HCT116 (cell line): Measurements from ENCODE around the gene PEG3. TPM values are rescaled to one million over a fixed set of nuclear protein-coding genes. Genes with fewer than 3 reads are reported as not detected.

Experiments used
- ATAC-seq: fragments of 200-7000 bp; cut with Tn5 transposase; 2 replicates; pipeline ENCODE4 v1.9.1; 2020; ENCODE audit warnings: mild to moderate bottlenecking, moderate library complexity
- BruUV-seq: library from RNA; stranded (reverse); fragments of 400-500 nt; replicated peaks from 2 replicates; lab custom pipeline; 2021; lab: Mats Ljungman, UMichigan
- CTCF ChIA-PET: fragments of 300-600 bp; sonication (Branson Sonifier 250); formaldehyde crosslinking; loops from one replicate; lab custom pipeline; 2021; ENCODE audit warnings: antibody characterized with exemption; lab: Charles Lee
- POLR2A ChIA-PET: fragments of 300-600, 350-600 bp; sonication (Branson Sonifier 250); formaldehyde crosslinking; loops from one replicate; lab custom pipeline; 2021; ENCODE audit warnings: antibody characterized with exemption; lab: Charles Lee
- RAD21 ChIA-PET, 2 experiments: fragments of 300-600 bp; sonication (Branson Sonifier 250); formaldehyde crosslinking; loops; one replicate each; lab custom pipeline; 2023; ENCODE audit warnings: low total read pairs in 2 of 2; ENCODE audit not compliant: uncharacterized antibody in 2 of 2, unreplicated experiment in 2 of 2, low non-redundant PET in 1 of 2; lab: Charles Lee
- DNase-seq: peaks from one replicate; pipeline ENCODE4 v3.0.0-alpha.2; 2010; ENCODE audit warnings: low read depth, low spot score
- H2AFZ ChIP-seq: fragments of 200-600 bp; shearing (Covaris generic), sonication (generic); 2 replicates; pipeline ENCODE4 v1.6.1; 2017; ENCODE audit warnings: low read depth, mixed run types, mixed read lengths, antibody characterized with exemption, low read length; ENCODE audit not compliant: poor library complexity, severe bottlenecking
- H3K27ac ChIP-seq: 2 replicates; pipeline ENCODE4 v1.5.1; 2012; ENCODE audit warnings: low read depth, low read length
- H3K27me3 ChIP-seq: fragments of 200-600 bp; sonication (generic); 2 replicates; pipeline ENCODE4 v1.6.1; 2016; ENCODE audit warnings: mixed run types, low read length, mixed read lengths; ENCODE audit not compliant: insufficient read depth
- H3K36me3 ChIP-seq, 2 experiments: fragments of 200-500 bp in 1 of 2; fragments of 200-600 bp in 1 of 2; sonication (Bioruptor generic) in 1 of 2; sonication (generic) in 1 of 2; 2 replicates each; pipeline versions ENCODE4 v1.5.1 to v1.6.1; 2014 to 2016; ENCODE audit warnings: low read length in 2 of 2, inconsistent platforms in 1 of 2, mixed read lengths in 1 of 2, mixed run types in 1 of 2; ENCODE audit not compliant: insufficient read depth in 2 of 2, control insufficient read depth in 1 of 2
- H3K4me1 ChIP-seq, 2 experiments: fragments of 200-600 bp in 1 of 2; sonication (generic) in 1 of 2; 2 replicates each; pipeline versions ENCODE4 v1.5.1 to v1.6.1; 2012 to 2017; ENCODE audit warnings: low read length in 2 of 2, inconsistent platforms in 1 of 2, mild to moderate bottlenecking in 1 of 2, mixed read lengths in 1 of 2, mixed run types in 1 of 2, moderate library complexity in 1 of 2; ENCODE audit not compliant: insufficient read depth in 2 of 2, control insufficient read depth in 1 of 2
- H3K4me2 ChIP-seq: fragments of 200-600 bp; sonication (generic); 2 replicates; pipeline ENCODE4 v1.6.1; 2017; ENCODE audit warnings: mixed run types, low read length, mixed read lengths
- H3K4me3 ChIP-seq, 2 experiments: fragments of 200-600 bp in 1 of 2; sonication (generic) in 1 of 2; replicated peaks in 1 of 2; 2 replicates each; pipeline ENCODE4 v1.5.1; 2011 to 2016; ENCODE audit warnings: low read length in 2 of 2, control low read depth in 1 of 2, low read depth in 1 of 2, mild to moderate bottlenecking in 1 of 2, mixed read lengths in 1 of 2, mixed run types in 1 of 2
- H3K79me2 ChIP-seq: fragments of 200-600 bp; sonication (generic); 2 replicates; pipeline ENCODE4 v1.6.1; 2017; ENCODE audit warnings: mild to moderate bottlenecking, mixed run types, low read length, moderate library complexity, mixed read lengths; ENCODE audit not compliant: insufficient read depth
- H3K9ac ChIP-seq: fragments of 200-600 bp; sonication (generic); 2 replicates; pipeline ENCODE4 v1.6.1; 2016; ENCODE audit warnings: low read length, mixed read lengths
- H3K9me2 ChIP-seq: fragments of 200-600 bp; sonication (generic), shearing (Covaris generic); 2 replicates; pipeline ENCODE4 v1.6.1; 2017; ENCODE audit warnings: mixed run types, mild to moderate bottlenecking, moderate library complexity; ENCODE audit not compliant: insufficient read depth
- H3K9me3 ChIP-seq, 2 experiments: fragments of 200-500 bp in 1 of 2; fragments of 200-600 bp in 1 of 2; sonication (Bioruptor generic) in 1 of 2; sonication (generic) in 1 of 2; 2 replicates each; pipeline ENCODE4 v1.6.1; 2014 to 2017; ENCODE audit warnings: low read length in 2 of 2, mixed read lengths in 2 of 2, inconsistent platforms in 1 of 2, low read depth in 1 of 2, mild to moderate bottlenecking in 1 of 2, mixed run types in 1 of 2, moderate library complexity in 1 of 2; ENCODE audit not compliant: control insufficient read depth in 1 of 2, insufficient read depth in 1 of 2
- H4K20me1 ChIP-seq: fragments of 200-600 bp; sonication (generic), shearing (Covaris generic); 2 replicates; pipeline ENCODE4 v1.6.1; 2017; ENCODE audit warnings: mixed run types, mild to moderate bottlenecking, moderate library complexity; ENCODE audit not compliant: insufficient read depth
- CTCF ChIP-seq, 3 experiments: fragments of 200-600 bp in 1 of 3; sonication (generic) in 1 of 3; IDR thresholded peaks in 2 of 3; conservative IDR thresholded peaks in 1 of 3; 2 replicates each; pipeline ENCODE4 v1.5.1; 2012 to 2017; ENCODE audit warnings: low read depth in 2 of 3, low read length in 2 of 3, antibody characterized with exemption in 1 of 3, borderline replicate concordance in 1 of 3, control low read depth in 1 of 3, mild to moderate bottlenecking in 1 of 3, mixed read lengths in 1 of 3, mixed run types in 1 of 3, moderate library complexity in 1 of 3; ENCODE audit not compliant: insufficient read depth in 1 of 3
- ELF1 ChIP-seq: IDR thresholded peaks from 2 replicates; pipeline ENCODE4 v1.6.1; 2012; ENCODE audit warnings: low read depth, borderline replicate concordance
- EZH2 ChIP-seq: fragments of 200-600 bp; sonication (generic); IDR thresholded peaks from 2 replicates; pipeline ENCODE4 v1.6.1; 2017; ENCODE audit warnings: antibody characterized with exemption, mixed run types
- FOSL1 ChIP-seq: IDR thresholded peaks from 2 replicates; pipeline ENCODE4 v1.6.1; 2012; ENCODE audit warnings: low read depth
- REST ChIP-seq: IDR thresholded peaks from 2 replicates; pipeline ENCODE4 v1.6.1; 2012; ENCODE audit warnings: low read depth
- SIN3A ChIP-seq: IDR thresholded peaks from 2 replicates; pipeline ENCODE4 v1.6.1; 2012; ENCODE audit warnings: low read depth
- SP1 ChIP-seq: IDR thresholded peaks from 2 replicates; pipeline ENCODE4 v1.6.1; 2012; ENCODE audit warnings: low read depth
- SRF ChIP-seq: IDR thresholded peaks from 2 replicates; pipeline ENCODE4 v1.6.1; 2012; ENCODE audit warnings: low read depth
- YY1 ChIP-seq: IDR thresholded peaks from 2 replicates; pipeline ENCODE4 v1.6.1; 2011; ENCODE audit warnings: low read length, low read depth, moderate library complexity, mild to moderate bottlenecking; ENCODE audit not compliant: insufficient replicate concordance; ENCODE audit errors: extremely low read depth
- ZNF274 ChIP-seq: fragments of 200-500 bp; sonication (Bioruptor generic); IDR thresholded peaks from 2 replicates; pipeline ENCODE4 v1.6.1; 2014; ENCODE audit warnings: mild to moderate bottlenecking, low read depth, low read length, inconsistent platforms
- intact Hi-C: fragments of 100-400 bp; cut with micrococcal nuclease; formaldehyde crosslinking; loops from 2 replicates; pipeline ENCODE4 v1.10.0; 2022
- total RNA-seq: library from RNA; stranded (reverse); gene quantifications from one replicate; pipeline ENCODE4 v1.2.1, GENCODE V29; 2021; ENCODE audit not compliant: unreplicated experiment
- TF ChIP-seq, protein P1 (sequence below): IDR thresholded peaks from 2 replicates; pipeline ENCODE4 v1.6.1; 2011; ENCODE audit warnings: mild to moderate bottlenecking, low read length, moderate library complexity; ENCODE audit not compliant: insufficient replicate concordance; ENCODE audit errors: extremely low read depth

PEG3 gene
- total RNA-seq, 1 experiment from 2014 or later, result 0.34 TPM

DNA sequence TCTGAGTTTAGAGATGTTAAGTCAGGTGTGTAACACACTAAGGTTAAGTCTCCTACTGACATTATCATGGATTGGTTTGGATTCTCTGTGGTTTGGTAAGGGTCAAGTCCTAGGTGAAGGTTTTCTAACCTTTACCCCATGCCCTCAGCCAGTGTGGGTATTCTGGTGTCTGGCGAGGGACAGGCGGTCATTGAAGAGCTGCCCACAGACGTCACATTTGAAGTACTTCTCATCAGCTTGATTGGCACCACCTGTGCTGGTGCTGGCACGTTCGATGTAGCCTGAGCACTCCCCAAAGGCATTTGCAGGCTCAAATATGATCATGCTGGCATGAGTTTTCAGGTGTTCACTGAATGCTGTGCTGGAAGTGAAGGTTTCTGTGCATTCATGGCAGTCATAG is 27.0 kb downstream of the PEG3 start:
- H3K36me3 ChIP-seq, result no peaks in the 10 kb centered on the region
- no peaks in the 10 kb centered on the region for H3K27me3 ChIP-seq
- intact Hi-C loops, result no loop called here
- H2AFZ ChIP-seq, result no peak overlapping the region
- ChIA-PET RAD21 (no interaction called here), CTCF (no interaction called here)
- no peaks in the 10 kb centered on the region for H3K9me2 ChIP-seq
- peaks cover 7 to 30% of the 10 kb centered on the region in 2 experiments; a peak in 2 of 4 replicates for H3K9me3 ChIP-seq
- H4K20me1 ChIP-seq, result no peaks in the 10 kb centered on the region
- no peak for ATAC-seq
- no peaks in the 10 kb centered on the region for H3K4me1 ChIP-seq
- no peak overlapping the region for H3K9ac ChIP-seq
- H3K79me2 ChIP-seq, result no peaks in the 10 kb centered on the region
- H3K4me2 ChIP-seq, result no peak overlapping the region
- no peak for DNase-seq
- TF ChIP-seq SRF (no peak), YY1 (no peak), CTCF (IDR thresholded peaks at IDR 0.05 in 2 of 3, conservative IDR thresholded peaks at IDR 0.05 in 1 of 3; ENCODE audit: borderline replicate concordance in 1 of 3, insufficient read depth in 1 of 3, low read depth in 2 of 3, low read length in 2 of 3) (no peak)
- TF ChIP-seq, all 23 proteins: peak for 0
- POLR2A ChIA-PET, result no interaction called here
- Histone ChIP-seq H3K27ac (no peak overlapping the region), H3K4me3 (no peak overlapping the region)
- no TSS peak for BruUV-seq

DNA sequence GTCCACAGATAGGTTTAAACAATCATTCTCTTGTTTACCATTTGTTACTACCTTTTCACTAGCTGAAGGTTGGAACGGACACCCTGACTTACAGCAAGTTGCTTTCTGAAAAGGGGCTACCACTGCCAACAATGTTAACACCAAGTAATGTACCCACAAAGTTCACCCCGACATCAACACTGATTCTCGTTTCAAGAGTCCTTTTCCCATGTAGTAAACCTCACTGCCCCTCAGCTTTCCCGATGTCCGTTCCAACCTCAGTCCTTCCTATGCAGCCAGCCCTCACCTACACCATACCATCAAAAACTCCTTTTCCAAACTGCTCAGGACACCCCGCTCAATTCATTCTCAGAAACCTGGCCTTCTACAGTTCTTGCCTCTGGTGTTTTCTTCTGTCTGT is 29.0 kb downstream of the PEG3 start:
- no peaks in the 10 kb centered on the region for H3K9me2 ChIP-seq
- no peaks in the 10 kb centered on the region for H3K27me3 ChIP-seq
- H4K20me1 ChIP-seq, result no peaks in the 10 kb centered on the region
- H3K4me3 ChIP-seq, result no peak overlapping the region
- no peak overlapping the region for H3K9ac ChIP-seq
- DNase-seq, result no peak
- ATAC-seq, result no peak
- ChIA-PET RAD21 (no interaction called here), POLR2A (no interaction called here), CTCF (no interaction called here)
- BruUV-seq, result no TSS peak
- no peaks in the 10 kb centered on the region for H3K4me1 ChIP-seq
- H2AFZ ChIP-seq, result no peak overlapping the region
- H3K9me3 ChIP-seq, result peaks cover 10 to 32% of the 10 kb centered on the region in 2 experiments; a peak in 2 of 4 replicates
- H3K36me3 ChIP-seq, result no peaks in the 10 kb centered on the region; a peak in 1 of 4 replicates
- no peak overlapping the region for H3K4me2 ChIP-seq
- intact Hi-C loops, result no loop called here
- H3K79me2 ChIP-seq, result no peaks in the 10 kb centered on the region
- no peak overlapping the region for H3K27ac ChIP-seq
- TF ChIP-seq SP1, result no peak
- TF ChIP-seq SIN3A, result no peak
- no peak for TF ChIP-seq FOSL1
- TF ChIP-seq REST, result no peak
- no peak for TF ChIP-seq EZH2
- TF ChIP-seq ELF1, result no peak
- TF ChIP-seq, protein P1, sequence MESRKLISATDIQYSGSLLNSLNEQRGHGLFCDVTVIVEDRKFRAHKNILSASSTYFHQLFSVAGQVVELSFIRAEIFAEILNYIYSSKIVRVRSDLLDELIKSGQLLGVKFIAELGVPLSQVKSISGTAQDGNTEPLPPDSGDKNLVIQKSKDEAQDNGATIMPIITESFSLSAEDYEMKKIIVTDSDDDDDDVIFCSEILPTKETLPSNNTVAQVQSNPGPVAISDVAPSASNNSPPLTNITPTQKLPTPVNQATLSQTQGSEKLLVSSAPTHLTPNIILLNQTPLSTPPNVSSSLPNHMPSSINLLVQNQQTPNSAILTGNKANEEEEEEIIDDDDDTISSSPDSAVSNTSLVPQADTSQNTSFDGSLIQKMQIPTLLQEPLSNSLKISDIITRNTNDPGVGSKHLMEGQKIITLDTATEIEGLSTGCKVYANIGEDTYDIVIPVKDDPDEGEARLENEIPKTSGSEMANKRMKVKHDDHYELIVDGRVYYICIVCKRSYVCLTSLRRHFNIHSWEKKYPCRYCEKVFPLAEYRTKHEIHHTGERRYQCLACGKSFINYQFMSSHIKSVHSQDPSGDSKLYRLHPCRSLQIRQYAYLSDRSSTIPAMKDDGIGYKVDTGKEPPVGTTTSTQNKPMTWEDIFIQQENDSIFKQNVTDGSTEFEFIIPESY, result no peak
- TF ChIP-seq ZNF274, result no peak
